K562 (cell line): ENCODE results near the gene P4HB. TPM values are rescaled to one million over a fixed set of nuclear protein-coding genes. Genes with fewer than 3 reads are reported as not detected.

Experiments used
- ATAC-seq: fragments of 200-7000 bp; cut with Tn5 transposase; 3 replicates; pipeline ENCODE4 v1.9.1; 2020; ENCODE audit warnings: moderate library complexity
- BruUV-seq: library from RNA; stranded (reverse); fragments of 400-500 nt; replicated peaks from 2 replicates; lab custom pipeline; 2021; lab: Mats Ljungman, UMichigan
- CTCF ChIA-PET: fragments of 300-600 bp; formaldehyde crosslinking; extraction: SDS; loops from one replicate; lab custom pipeline; 2021; ENCODE audit warnings: low intra/inter-chr PET ratio; lab: Yijun Ruan, JAX
- POLR2A ChIA-PET: fragments of 300-600, 350-650 bp; sonication (Branson Sonifier 250); formaldehyde crosslinking; extraction: SDS; loops from one replicate; lab custom pipeline; 2021; ENCODE audit warnings: antibody characterized with exemption, inconsistent platforms; lab: Yijun Ruan, JAX
- DNase-seq, 4 experiments: peaks; one replicate each; pipeline versions ENCODE4 v3.0.0 to v3.0.0-alpha.2; 2011 to 2018; ENCODE audit warnings: low spot score in 3 of 4, mixed read lengths in 3 of 4; ENCODE audit errors: extremely low read depth in 1 of 4
- FAIRE-seq: peaks from 2 replicates; lab custom pipeline; 2011; peaks lifted over from hg19 to GRCh38; lab: Jason Lieb, UNC
- H2AFZ ChIP-seq: 2 replicates; pipeline ENCODE4 v1.6.0; 2011; ENCODE audit warnings: low read depth, low read length, control low read depth, inconsistent platforms
- H3K27ac ChIP-seq: fragments of 200-600 bp; 3 replicates; pipeline ENCODE4 v1.8.0; 2011; ENCODE audit warnings: low read depth, mild to moderate bottlenecking, control low read depth, inconsistent platforms, low read length, moderate library complexity, mixed read lengths; ENCODE audit errors: extremely low read depth
- H3K27me3 ChIP-seq, 2 experiments: fragments of 300-600 bp in 1 of 2; 2 replicates in 1 of 2; 3 replicates in 1 of 2; pipeline versions ENCODE4 v1.6.0 to v1.8.0; 2011; ENCODE audit warnings: inconsistent platforms in 2 of 2, low read length in 2 of 2, mild to moderate bottlenecking in 1 of 2, mixed read lengths in 1 of 2, moderate library complexity in 1 of 2; ENCODE audit not compliant: control insufficient read depth in 2 of 2, insufficient read depth in 2 of 2
- H3K36me3 ChIP-seq: fragments of 300-600 bp; 3 replicates; pipeline ENCODE4 v1.8.0; 2011; ENCODE audit warnings: mild to moderate bottlenecking, low read length, inconsistent platforms; ENCODE audit not compliant: control insufficient read depth, insufficient read depth
- H3K4me1 ChIP-seq, 2 experiments: fragments of 200-600 bp in 1 of 2; replicated peaks in 1 of 2; 2 replicates in 1 of 2; 3 replicates in 1 of 2; pipeline versions ENCODE4 v1.5.1 to v1.8.0; 2011; ENCODE audit warnings: inconsistent platforms in 2 of 2, low read length in 2 of 2, mild to moderate bottlenecking in 1 of 2, mixed read lengths in 1 of 2, moderate library complexity in 1 of 2; ENCODE audit not compliant: control insufficient read depth in 2 of 2, insufficient read depth in 2 of 2
- H3K4me2 ChIP-seq: 2 replicates; pipeline ENCODE4 v1.6.1; 2011; ENCODE audit warnings: low read length, control low read depth, inconsistent platforms, mixed read lengths; ENCODE audit not compliant: insufficient read depth
- H3K4me3 ChIP-seq: fragments of 200-600 bp; sonication (generic), shearing (Covaris generic); 2 replicates; pipeline ENCODE4 v1.5.1; 2016; ENCODE audit warnings: control low read depth, inconsistent platforms
- H3K79me2 ChIP-seq: fragments of 200-600 bp; 3 replicates; pipeline ENCODE4 v1.8.0; 2011; ENCODE audit warnings: low read length, inconsistent platforms; ENCODE audit not compliant: control insufficient read depth, insufficient read depth
- H3K9ac ChIP-seq, 2 experiments: 2 replicates each; pipeline versions ENCODE4 v1.6.0 to v1.6.1; 2011; ENCODE audit warnings: low read depth in 2 of 2, low read length in 2 of 2, control low read depth in 1 of 2, inconsistent platforms in 1 of 2, mild to moderate bottlenecking in 1 of 2, mixed read lengths in 1 of 2; ENCODE audit not compliant: insufficient read depth in 1 of 2
- H3K9me1 ChIP-seq: one replicate; pipeline ENCODE4 v1.6.0; 2011; ENCODE audit warnings: inconsistent platforms, mild to moderate bottlenecking, low read length, moderate library complexity; ENCODE audit not compliant: control insufficient read depth, insufficient read depth
- H3K9me3 ChIP-seq: replicated peaks from 2 replicates; pipeline ENCODE4 v1.5.1; 2011; ENCODE audit warnings: low read depth, low read length, inconsistent platforms; ENCODE audit not compliant: control insufficient read depth, insufficient read depth
- H4K20me1 ChIP-seq: replicated peaks from 2 replicates; pipeline ENCODE4 v1.6.1; 2011; ENCODE audit warnings: low read length, inconsistent platforms, mixed read lengths; ENCODE audit not compliant: control insufficient read depth, insufficient read depth
- ARNT ChIP-seq, 2 experiments: fragments of 450-650 bp; IDR thresholded peaks; 2 replicates each; pipeline ENCODE4 v1.6.1; 2016; ENCODE audit warnings: mild to moderate bottlenecking in 1 of 2
- HNRNPK ChIP-seq: fragments of 200-400 bp; formaldehyde crosslinking; IDR thresholded peaks from one replicate; pipeline ENCODE4 v1.6.1; 2018; ENCODE audit warnings: mild to moderate bottlenecking, low read depth, low read length; ENCODE audit not compliant: poor library complexity, severe bottlenecking
- LCOR ChIP-seq: sonication (generic); formaldehyde crosslinking; IDR thresholded peaks from 2 replicates; pipeline ENCODE4 v1.8.0; 2022; ENCODE audit warnings: mild to moderate bottlenecking, missing genetic modification reagents
- PCBP1 ChIP-seq: fragments of 200-400 bp; formaldehyde crosslinking; IDR thresholded peaks from 2 replicates; pipeline ENCODE4 v1.6.1; 2018; ENCODE audit warnings: mild to moderate bottlenecking, low read depth, low read length; ENCODE audit not compliant: poor library complexity, severe bottlenecking
- SAFB ChIP-seq: fragments of 200-400 bp; formaldehyde crosslinking; IDR thresholded peaks from 2 replicates; pipeline ENCODE4 v1.6.1; 2017; ENCODE audit warnings: low read depth, low read length, borderline replicate concordance
- SRSF3 ChIP-seq: fragments of 200-400 bp; formaldehyde crosslinking; IDR thresholded peaks from 2 replicates; pipeline ENCODE4 v1.6.1; 2016; ENCODE audit warnings: mild to moderate bottlenecking, low read length, moderate library complexity; ENCODE audit not compliant: insufficient read depth
- ZNF184 ChIP-seq: sonication (generic); formaldehyde crosslinking; IDR thresholded peaks from 2 replicates; pipeline ENCODE4 v1.5.0; 2020; ENCODE audit warnings: missing genetic modification reagents
- ZNF24 ChIP-seq: fragments of 450-650 bp; IDR thresholded peaks from 2 replicates; pipeline ENCODE4 v1.6.1; 2016
- ZNF507 ChIP-seq: conservative IDR thresholded peaks from 2 replicates; pipeline ENCODE4 v1.6.1; 2017; ENCODE audit warnings: missing genetic modification characterization, missing compliant biosample characterization
- ZNF57 ChIP-seq: fragments of 450-650 bp; formaldehyde crosslinking; IDR thresholded peaks from 2 replicates; pipeline ENCODE4 v1.4.0; 2020; ENCODE audit warnings: mild to moderate bottlenecking, moderate library complexity
- WGBS: fragments of 100-300 bp; shearing (Covaris generic); methylation state at CpG from one replicate; pipeline ENCODE4 v1.1.6; 2016; ENCODE audit warnings: low coverage, mixed read lengths; ENCODE audit not compliant: insufficient coverage; ENCODE audit errors: missing lambda C conversion rate; 5-methylcytosine and 5-hydroxymethylcytosine counted together
- in situ Hi-C: fragments of 300-500 bp; cut with MboI; formaldehyde crosslinking; loops from 4 replicates; pipeline ENCODE4 v1.15.0; 2018; ENCODE audit warnings: inconsistent platforms, mixed read lengths
- intact Hi-C: fragments of 100-400 bp; cut with micrococcal nuclease; formaldehyde crosslinking; loops from 2 replicates; pipeline ENCODE4 v1.14.2; 2022
- polyA plus RNA-seq, 8 experiments: library from polyadenylated mRNA; depleted of rRNA in 4 of 8; stranded (reverse) in 5 of 8; unstranded in 3 of 8; fragments of >200 nt; fragmentation: Nextera tagmentation in 2 of 8; fragmentation: Illumina TruSeq in 1 of 8; extraction: Ambion mirVana in 2 of 8; extraction: Trizol in 1 of 8; gene quantifications; 2 replicates each; pipeline versions ENCODE4 v1.2.1 to v1.2.3, GENCODE V29; 2011 to 2014; ENCODE audit warnings: inconsistent platforms in 1 of 8, missing spikeins in 1 of 8
- total RNA-seq, 7 experiments: library from RNA; depleted of rRNA in 6 of 7; stranded (reverse); fragments of >200 nt in 6 of 7; fragmentation: Illumina TruSeq in 2 of 7; extraction: Trizol in 2 of 7; gene quantifications; 2 replicates each; pipeline versions ENCODE4 v1.2.1 to v1.2.3, GENCODE V29; 2011 to 2021; ENCODE audit warnings: low replicate concordance in 1 of 7
- TF ChIP-seq, protein P1 (sequence below): sonication (generic); formaldehyde crosslinking; IDR thresholded peaks from 2 replicates; pipeline ENCODE4 v1.8.1; 2023; ENCODE audit warnings: missing genetic modification reagents, mild to moderate bottlenecking, borderline replicate concordance
- TF ChIP-seq, protein P2 (sequence below): fragments of 450-650 bp; formaldehyde crosslinking; IDR thresholded peaks from 2 replicates; pipeline ENCODE4 v1.4.0; 2020; ENCODE audit warnings: mild to moderate bottlenecking, mixed read lengths
- TF ChIP-seq, protein P3 (sequence below): fragments of 250-450 bp; sonication (Bioruptor Pico); IDR thresholded peaks from 2 replicates; pipeline ENCODE4 v1.8.0; 2021; ENCODE audit warnings: moderate library complexity, mild to moderate bottlenecking, inconsistent platforms

P4HB gene
- total and polyA plus RNA-seq, 9 of the 15 experiments (the other 6 are each of a cell fraction or from before 2014, with no cell fraction given), result 4.4 to 645 (median 325) TPM

DNA sequence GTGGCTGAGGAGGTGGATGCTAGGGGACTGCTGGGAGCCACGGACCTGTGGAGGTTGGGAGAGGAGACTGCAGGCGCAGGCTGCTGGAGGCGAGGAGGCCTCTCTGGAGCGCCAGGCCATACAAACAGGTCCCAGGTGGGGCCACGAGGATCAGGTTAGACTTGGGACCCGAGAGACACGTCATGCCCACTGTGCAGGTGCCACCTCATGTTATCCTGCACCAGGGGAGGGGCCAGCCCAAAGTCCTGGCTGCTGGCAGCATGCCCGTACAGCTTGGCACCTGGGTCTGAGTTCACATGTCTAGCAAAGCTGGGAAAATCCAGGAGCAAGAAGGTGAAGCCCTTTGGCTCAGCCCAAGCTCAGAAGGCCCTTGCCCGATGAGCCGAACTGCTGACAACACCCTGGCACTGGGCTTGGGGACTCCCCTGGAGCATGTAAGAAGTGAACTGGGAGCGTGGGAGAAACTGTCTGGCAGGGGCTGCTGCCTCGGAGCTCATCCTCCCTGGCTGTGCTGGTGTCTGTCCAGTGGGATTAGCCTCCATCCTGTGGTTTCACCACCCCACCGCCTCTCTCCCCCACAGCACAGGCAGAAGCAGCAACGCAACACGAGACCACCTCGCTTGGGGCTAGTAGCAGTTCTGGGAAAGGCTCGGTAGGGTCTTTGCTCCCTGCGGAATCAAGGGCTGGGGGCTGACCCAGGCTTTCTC, 5.6 kb upstream of the P4HB start (continued):
- TF ChIP-seq ZNF57, result no peak
- TF ChIP-seq HNRNPK, result no peak
- TF ChIP-seq ZNF24, result no peak
- TF ChIP-seq ARNT (IDR thresholded peaks at IDR 0.05), result no peak

DNA sequence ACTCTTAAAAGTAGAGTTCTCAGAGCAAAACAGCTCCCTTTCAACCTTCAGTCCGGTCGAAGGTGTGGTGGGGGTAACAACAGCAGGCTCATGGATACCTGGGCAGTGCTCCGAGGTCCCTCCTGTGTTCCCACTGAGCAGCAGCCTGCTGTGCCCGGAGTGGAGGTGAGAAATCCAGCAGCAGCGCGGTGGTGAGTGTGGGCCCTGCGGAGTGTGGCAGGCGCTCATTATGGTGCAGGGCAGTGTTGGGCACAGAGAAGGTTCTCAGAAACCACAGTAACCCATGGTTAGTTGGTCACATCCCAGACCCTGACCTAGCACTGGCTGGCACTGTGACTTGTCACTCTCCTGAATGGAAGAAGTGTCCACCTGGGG, 5.0 kb upstream of the P4HB start:
- Histone ChIP-seq H3K79me2 (peaks cover 66% of the 10 kb centered on the region), H3K9me1 (no peaks in the 10 kb centered on the region), H2AFZ (no peak overlapping the region), H3K4me2 (no peak overlapping the region), H3K9me3 (no peaks in the 10 kb centered on the region), H3K27me3 (no peaks in the 10 kb centered on the region), H3K4me1 (peaks cover 35 to 79% of the 10 kb centered on the region in 2 experiments), H4K20me1 (peaks cover 40% of the 10 kb centered on the region), H3K4me3 (no peak overlapping the region), H3K27ac (no peak overlapping the region), H3K36me3 (peaks cover 69% of the 10 kb centered on the region), H3K9ac (peak overlapping the region in 1 of 2 experiments; percentile 80; a peak in 2 of 4 replicates)
- no TSS peak for BruUV-seq
- FAIRE-seq (no peak), DNase-seq (no peak), ATAC-seq (no peak)
- in situ Hi-C loops (no loop called here), intact Hi-C loops (no loop called here)
- ChIA-PET POLR2A (interaction anchor here (0.6 to 1.4 kb wide), 5 partner anchors 13 to 182 kb away, joined by 3 to 5 read pairs (median 3); partner anchors contain the start of genes ARL16, HGS and SIRT7), CTCF (no interaction called here)
- 88% methylated on average over 8 of the region's 8 CpGs for WGBS
- TF ChIP-seq LCOR (CRISPR knock-in tag) (no peak), SAFB (no peak), PCBP1 (no peak), ZNF184 (CRISPR knock-in tag) (no peak), ZNF507 (tag) (no peak), SRSF3 (no peak)
- TF ChIP-seq, protein P1, sequence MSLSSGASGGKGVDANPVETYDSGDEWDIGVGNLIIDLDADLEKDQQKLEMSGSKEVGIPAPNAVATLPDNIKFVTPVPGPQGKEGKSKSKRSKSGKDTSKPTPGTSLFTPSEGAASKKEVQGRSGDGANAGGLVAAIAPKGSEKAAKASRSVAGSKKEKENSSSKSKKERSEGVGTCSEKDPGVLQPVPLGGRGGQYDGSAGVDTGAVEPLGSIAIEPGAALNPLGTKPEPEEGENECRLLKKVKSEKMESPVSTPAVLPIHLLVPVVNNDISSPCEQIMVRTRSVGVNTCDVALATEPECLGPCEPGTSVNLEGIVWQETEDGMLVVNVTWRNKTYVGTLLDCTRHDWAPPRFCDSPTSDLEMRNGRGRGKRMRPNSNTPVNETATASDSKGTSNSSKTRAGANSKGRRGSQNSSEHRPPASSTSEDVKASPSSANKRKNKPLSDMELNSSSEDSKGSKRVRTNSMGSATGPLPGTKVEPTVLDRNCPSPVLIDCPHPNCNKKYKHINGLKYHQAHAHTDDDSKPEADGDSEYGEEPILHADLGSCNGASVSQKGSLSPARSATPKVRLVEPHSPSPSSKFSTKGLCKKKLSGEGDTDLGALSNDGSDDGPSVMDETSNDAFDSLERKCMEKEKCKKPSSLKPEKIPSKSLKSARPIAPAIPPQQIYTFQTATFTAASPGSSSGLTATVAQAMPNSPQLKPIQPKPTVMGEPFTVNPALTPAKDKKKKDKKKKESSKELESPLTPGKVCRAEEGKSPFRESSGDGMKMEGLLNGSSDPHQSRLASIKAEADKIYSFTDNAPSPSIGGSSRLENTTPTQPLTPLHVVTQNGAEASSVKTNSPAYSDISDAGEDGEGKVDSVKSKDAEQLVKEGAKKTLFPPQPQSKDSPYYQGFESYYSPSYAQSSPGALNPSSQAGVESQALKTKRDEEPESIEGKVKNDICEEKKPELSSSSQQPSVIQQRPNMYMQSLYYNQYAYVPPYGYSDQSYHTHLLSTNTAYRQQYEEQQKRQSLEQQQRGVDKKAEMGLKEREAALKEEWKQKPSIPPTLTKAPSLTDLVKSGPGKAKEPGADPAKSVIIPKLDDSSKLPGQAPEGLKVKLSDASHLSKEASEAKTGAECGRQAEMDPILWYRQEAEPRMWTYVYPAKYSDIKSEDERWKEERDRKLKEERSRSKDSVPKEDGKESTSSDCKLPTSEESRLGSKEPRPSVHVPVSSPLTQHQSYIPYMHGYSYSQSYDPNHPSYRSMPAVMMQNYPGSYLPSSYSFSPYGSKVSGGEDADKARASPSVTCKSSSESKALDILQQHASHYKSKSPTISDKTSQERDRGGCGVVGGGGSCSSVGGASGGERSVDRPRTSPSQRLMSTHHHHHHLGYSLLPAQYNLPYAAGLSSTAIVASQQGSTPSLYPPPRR (CRISPR knock-in tag), result no peak
- TF ChIP-seq, protein P2, sequence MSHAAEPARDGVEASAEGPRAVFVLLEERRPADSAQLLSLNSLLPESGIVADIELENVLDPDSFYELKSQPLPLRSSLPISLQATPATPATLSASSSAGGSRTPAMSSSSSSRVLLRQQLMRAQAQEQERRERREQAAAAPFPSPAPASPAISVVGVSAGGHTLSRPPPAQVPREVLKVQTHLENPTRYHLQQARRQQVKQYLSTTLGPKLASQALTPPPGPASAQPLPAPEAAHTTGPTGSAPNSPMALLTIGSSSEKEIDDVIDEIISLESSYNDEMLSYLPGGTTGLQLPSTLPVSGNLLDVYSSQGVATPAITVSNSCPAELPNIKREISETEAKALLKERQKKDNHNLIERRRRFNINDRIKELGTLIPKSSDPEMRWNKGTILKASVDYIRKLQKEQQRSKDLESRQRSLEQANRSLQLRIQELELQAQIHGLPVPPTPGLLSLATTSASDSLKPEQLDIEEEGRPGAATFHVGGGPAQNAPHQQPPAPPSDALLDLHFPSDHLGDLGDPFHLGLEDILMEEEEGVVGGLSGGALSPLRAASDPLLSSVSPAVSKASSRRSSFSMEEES (CRISPR knock-in tag), result no peak
- TF ChIP-seq, protein P3, sequence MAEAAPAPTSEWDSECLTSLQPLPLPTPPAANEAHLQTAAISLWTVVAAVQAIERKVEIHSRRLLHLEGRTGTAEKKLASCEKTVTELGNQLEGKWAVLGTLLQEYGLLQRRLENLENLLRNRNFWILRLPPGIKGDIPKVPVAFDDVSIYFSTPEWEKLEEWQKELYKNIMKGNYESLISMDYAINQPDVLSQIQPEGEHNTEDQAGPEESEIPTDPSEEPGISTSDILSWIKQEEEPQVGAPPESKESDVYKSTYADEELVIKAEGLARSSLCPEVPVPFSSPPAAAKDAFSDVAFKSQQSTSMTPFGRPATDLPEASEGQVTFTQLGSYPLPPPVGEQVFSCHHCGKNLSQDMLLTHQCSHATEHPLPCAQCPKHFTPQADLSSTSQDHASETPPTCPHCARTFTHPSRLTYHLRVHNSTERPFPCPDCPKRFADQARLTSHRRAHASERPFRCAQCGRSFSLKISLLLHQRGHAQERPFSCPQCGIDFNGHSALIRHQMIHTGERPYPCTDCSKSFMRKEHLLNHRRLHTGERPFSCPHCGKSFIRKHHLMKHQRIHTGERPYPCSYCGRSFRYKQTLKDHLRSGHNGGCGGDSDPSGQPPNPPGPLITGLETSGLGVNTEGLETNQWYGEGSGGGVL (CRISPR knock-in tag), result no peak
